SK-N-SH treated with all-trans-retinoic acid at 6 μM for 48 hours (cell line): ENCODE results near the gene CNTN1.

Experiments
- ARNTL ChIP-seq: fragments of 450-650 bp; formaldehyde crosslinking; IDR thresholded peaks from 2 replicates; pipeline ENCODE4 v1.5.0; 2020; ENCODE audit warnings: low read depth, mild to moderate bottlenecking, moderate library complexity, borderline replicate concordance
- CSRNP3 ChIP-seq: fragments of 250-450 bp; sonication (Bioruptor Pico); IDR thresholded peaks from 2 replicates; pipeline ENCODE4 v1.5.1; 2021; ENCODE audit warnings: mild to moderate bottlenecking, moderate library complexity
- PATZ1 ChIP-seq: fragments of 250-450 bp; sonication (Bioruptor Pico); IDR thresholded peaks from 2 replicates; pipeline ENCODE4 v1.8.0; 2020; ENCODE audit warnings: mild to moderate bottlenecking, moderate library complexity, borderline replicate concordance
- TOX ChIP-seq: fragments of 250-450 bp; sonication (Bioruptor Pico); IDR thresholded peaks from 2 replicates; pipeline ENCODE4 v1.8.0; 2021; ENCODE audit warnings: mild to moderate bottlenecking, moderate library complexity, borderline replicate concordance
- ZC3H10 ChIP-seq: fragments of 250-450 bp; sonication (Bioruptor Pico); IDR thresholded peaks from 2 replicates; pipeline ENCODE4 v1.5.1; 2021; ENCODE audit warnings: mild to moderate bottlenecking, moderate library complexity
- ZFP30 ChIP-seq: fragments of 450-650 bp; formaldehyde crosslinking; IDR thresholded peaks from 2 replicates; pipeline ENCODE4 v1.5.0; 2022; ENCODE audit warnings: mild to moderate bottlenecking, moderate library complexity

- TF ChIP-seq TOX (CRISPR knock-in tag) (no peak), ZFP30 (CRISPR knock-in tag) (no peak), CSRNP3 (CRISPR knock-in tag) (no peak), PATZ1 (CRISPR knock-in tag) (no peak), ZC3H10 (CRISPR knock-in tag) (no peak), ARNTL (CRISPR knock-in tag) (no peak)
These were observed 420.7 kb downstream of the CNTN1 start for GRCh38 chr12:41112903-41113302.
